ENCODE data around the gene STOML2.

The STOML2 gene

DNA sequence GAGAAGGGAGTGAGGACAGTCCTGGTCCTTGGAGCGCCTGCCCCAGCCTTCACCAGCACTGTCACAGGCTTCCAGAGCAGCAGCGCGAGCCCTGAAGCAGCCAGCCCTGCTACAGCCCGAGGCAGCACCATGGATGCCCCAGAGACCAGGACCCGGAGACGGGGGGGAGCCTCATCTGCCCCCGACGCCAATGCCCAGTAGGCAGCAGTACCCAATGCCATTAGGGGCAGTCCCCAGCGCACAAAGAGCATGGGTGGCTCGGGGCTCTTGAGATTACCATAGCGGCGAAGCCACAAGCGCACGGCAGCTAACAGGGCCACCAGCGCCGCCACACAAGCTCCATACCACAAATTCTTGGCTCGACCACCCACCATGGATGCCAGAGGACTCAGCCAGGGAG lies 11.4 kb downstream of the STOML2 start:
- H3K4me3 ChIP-seq (ENCODE audit: low read depth, low read length), result no peak overlapping the region
- ChIA-PET POLR2A (interaction anchor here (1.9 kb wide), 1 partner anchor 12 kb away, joined by 8 read pairs; the partner anchor contains the start of gene FANCG), CTCF (interaction anchor here (0.9 to 8.7 kb wide), 3 partner anchors 9 to 195 kb away, joined by 5 to 209 read pairs (median 14); partner anchors contain the start of gene STOML2)
- TF ChIP-seq, protein P1, sequence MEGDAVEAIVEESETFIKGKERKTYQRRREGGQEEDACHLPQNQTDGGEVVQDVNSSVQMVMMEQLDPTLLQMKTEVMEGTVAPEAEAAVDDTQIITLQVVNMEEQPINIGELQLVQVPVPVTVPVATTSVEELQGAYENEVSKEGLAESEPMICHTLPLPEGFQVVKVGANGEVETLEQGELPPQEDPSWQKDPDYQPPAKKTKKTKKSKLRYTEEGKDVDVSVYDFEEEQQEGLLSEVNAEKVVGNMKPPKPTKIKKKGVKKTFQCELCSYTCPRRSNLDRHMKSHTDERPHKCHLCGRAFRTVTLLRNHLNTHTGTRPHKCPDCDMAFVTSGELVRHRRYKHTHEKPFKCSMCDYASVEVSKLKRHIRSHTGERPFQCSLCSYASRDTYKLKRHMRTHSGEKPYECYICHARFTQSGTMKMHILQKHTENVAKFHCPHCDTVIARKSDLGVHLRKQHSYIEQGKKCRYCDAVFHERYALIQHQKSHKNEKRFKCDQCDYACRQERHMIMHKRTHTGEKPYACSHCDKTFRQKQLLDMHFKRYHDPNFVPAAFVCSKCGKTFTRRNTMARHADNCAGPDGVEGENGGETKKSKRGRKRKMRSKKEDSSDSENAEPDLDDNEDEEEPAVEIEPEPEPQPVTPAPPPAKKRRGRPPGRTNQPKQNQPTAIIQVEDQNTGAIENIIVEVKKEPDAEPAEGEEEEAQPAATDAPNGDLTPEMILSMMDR (IDR thresholded peaks at IDR 0.05; ENCODE audit: insufficient read depth, low read length, missing control alignments), result no peak
- DNase-seq (ENCODE audit: low read depth, low spot score), result no peak

DNA sequence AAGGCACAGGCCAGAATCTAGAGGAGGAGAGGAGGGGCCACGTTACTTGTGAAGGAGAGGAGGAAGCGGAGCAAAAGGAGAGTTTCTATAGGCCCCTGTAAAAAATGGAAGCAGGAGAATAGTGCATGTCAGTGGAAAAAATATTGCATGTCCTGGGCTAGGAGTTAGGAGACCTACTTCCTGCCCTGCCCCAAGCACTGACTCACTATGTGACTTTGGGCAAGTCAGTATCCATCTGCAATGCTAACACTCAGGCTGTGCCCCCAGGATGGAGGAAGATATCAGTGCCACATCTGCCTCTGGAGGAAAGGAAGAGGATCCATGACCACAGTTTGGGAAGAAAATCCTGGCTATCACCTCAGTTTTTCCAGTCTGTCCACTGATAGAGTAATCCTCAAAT lies 13.5 kb downstream of the STOML2 start:
- ChIA-PET POLR2A (no interaction called here), CTCF (no interaction called here)
- TF ChIP-seq, protein P1 (IDR thresholded peaks at IDR 0.05; ENCODE audit: insufficient read depth, low read length, missing control alignments), result no peak
- DNase-seq (ENCODE audit: low read depth, low spot score), result no peak
- H3K4me3 ChIP-seq (ENCODE audit: low read depth, low read length), result no peak overlapping the region

DNA sequence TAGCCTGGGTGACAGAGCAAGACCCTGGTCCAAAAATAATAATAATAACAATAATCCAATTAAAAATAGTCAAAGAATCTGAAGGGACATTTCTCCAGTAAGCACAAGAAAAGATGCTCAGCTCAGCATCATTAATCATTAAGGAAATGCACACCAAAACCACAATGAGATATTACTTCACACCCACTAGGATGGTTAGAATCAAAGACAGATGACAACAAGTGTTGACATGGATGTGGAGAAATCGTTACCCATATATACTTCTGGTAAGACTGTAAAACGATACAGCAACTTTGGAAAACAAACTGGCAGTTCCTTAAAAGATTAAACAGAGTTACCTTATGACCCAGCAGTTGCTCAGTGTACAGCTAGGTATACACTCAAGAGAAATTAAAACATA lies 17.9 kb downstream of the STOML2 start:
- ChIA-PET CTCF (interaction anchor here (1.2 to 3.8 kb wide), 3 partner anchors 11 to 185 kb away, joined by 4 to 47 read pairs (median 6); partner anchors contain the start of gene PIGO), POLR2A (no interaction called here)
- TF ChIP-seq, protein P1 (IDR thresholded peaks at IDR 0.05; ENCODE audit: insufficient read depth, low read length, missing control alignments), result no peak
- no peak for DNase-seq (ENCODE audit: low read depth, low spot score)
- no peak overlapping the region for H3K4me3 ChIP-seq (ENCODE audit: low read depth, low read length)

DNA sequence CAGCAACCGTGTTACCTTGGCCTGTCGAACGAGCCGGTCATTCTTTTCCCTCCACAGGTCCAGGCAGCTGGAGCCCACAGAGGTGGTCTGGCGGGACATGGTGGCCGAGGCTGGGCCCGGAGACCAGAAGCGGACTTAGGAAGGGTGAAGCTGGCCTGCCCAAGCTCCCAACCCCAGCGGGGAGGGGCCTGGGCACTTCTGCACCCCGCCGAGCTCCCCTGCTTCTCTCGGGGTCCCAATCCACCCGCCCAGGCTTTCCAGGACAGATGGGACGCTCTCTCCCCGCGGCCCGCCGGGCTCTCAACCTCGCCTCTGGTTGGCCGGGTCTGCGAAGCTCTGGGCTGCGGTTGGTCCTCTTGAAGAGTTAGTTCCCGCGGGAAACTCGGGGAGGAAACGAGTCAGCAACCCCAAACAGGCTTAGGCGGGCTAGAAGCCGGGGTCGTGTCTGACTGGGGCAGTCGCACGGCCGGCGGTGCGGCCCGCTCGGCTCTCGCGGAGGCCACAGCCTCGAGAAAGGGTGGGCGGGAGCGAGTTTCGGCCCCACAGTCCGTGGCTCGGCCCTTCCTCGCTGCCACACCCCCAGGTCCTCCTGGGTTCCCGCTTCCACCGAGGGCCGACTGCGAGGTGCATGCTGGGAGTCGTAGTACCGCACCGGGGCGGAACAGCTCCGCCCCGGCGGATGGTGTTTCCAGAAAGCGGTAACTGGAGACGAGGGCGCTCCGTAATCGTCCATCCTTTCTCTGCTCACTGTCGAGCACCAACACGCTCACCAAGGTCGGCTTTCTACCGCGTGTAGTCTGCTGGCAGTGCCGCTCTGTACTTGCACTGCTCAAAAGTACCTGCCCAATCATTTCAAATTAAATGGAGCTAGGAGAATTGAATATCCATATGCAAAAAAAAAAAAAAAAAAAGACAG lies 23.2 kb downstream of the STOML2 start, which contains the start of gene FANCG:
TSS of gene FANCG (minus strand) at position 517 of the 916 bp plus-strand sequence. CDS start at position 99, 418 bp downstream.
- H3K4me3 ChIP-seq (ENCODE audit: low read depth, low read length), result peak within 1 kb of the TSS; percentile 89
- DNase-seq (ENCODE audit: low read depth, low spot score), result peak; percentile 57
- ChIA-PET POLR2A (interaction anchor here (0.6 to 2.2 kb wide), 11 partner anchors 8 to 35 kb away, joined by 3 to 10 read pairs (median 4); partner anchors contain the start of genes PIGO and STOML2), CTCF (interaction anchor here (0.9 to 9.2 kb wide), 6 partner anchors 9 to 180 kb away, joined by 3 to 127 read pairs (median 8); partner anchors contain the start of genes PIGO and STOML2)
- TF ChIP-seq, protein P1 (IDR thresholded peaks at IDR 0.05; ENCODE audit: insufficient read depth, low read length, missing control alignments), result no peak

DNA sequence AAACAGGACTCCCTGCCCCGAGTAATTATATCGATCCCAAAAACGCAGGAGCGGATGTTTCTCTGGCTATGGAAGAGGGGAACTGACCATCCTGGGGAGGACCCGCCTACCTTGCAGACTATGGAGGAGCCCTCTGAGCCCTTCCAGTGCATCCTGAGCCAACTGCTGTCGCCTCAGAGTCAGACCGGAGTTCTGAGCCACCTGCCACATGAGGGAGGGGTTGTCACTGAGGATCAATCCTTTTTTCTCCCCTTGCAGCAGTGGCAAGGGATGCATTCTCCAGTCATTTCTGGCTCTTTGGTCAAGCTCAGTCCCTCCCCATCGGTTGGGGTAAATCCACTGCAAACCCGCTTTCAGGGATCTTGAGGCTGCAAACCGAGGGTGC lies 23.9 kb downstream of the STOML2 start:
- ChIA-PET CTCF (interaction anchor here (0.9 to 9.2 kb wide), 5 partner anchors 8 to 179 kb away, joined by 3 to 127 read pairs (median 8); partner anchors contain the start of genes PIGO and STOML2), POLR2A (interaction anchor here (0.9 to 2.2 kb wide), 8 partner anchors 7 to 36 kb away, joined by 3 to 10 read pairs (median 6); partner anchors contain the start of genes PIGO and STOML2)
- TF ChIP-seq, protein P1 (IDR thresholded peaks at IDR 0.05; ENCODE audit: insufficient read depth, low read length, missing control alignments), result no peak
- no peak for DNase-seq (ENCODE audit: low read depth, low spot score)
- peak overlapping the region; percentile 89 for H3K4me3 ChIP-seq (ENCODE audit: low read depth, low read length)

DNA sequence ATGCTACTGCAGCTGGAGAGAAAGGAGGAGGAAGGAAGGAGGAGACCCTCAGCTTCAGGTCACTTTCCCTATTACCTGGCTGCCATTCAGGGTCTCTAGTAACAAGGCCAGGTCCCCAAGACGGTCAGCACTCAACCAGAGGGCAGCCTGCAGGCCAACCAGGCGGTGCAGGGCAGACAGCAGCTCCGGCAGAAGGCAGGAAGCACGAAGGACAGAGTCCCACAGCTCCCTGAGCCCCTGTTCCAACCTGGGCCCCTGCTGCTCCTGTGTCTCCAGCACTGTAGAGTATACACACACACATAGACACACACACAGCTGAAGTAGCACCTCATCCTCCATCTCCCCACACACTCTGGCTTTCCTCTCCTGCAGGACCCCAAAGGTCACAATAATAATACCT lies 24.9 kb downstream of the STOML2 start:
- DNase-seq (ENCODE audit: low read depth, low spot score), result no peak
- H3K4me3 ChIP-seq (ENCODE audit: low read depth, low read length), result peak overlapping the region; percentile 36; the same call in 1 of the 2 replicates
- ChIA-PET CTCF (interaction anchor here (1.0 to 9.2 kb wide), 3 partner anchors 19 to 569 kb away, joined by 3 to 127 read pairs (median 16); partner anchors contain the start of gene PIGO), POLR2A (no interaction called here)
- TF ChIP-seq, protein P1 (IDR thresholded peaks at IDR 0.05; ENCODE audit: insufficient read depth, low read length, missing control alignments), result no peak
